GM19395 (cell line): ENCODE measurements around the gene TRMT61B.

ENCODE experiments used
- ATAC-seq: cut with Tn5 transposase; IDR thresholded peaks from one replicate; pipeline ENCODE4 v1.9.1; 2021; ENCODE audit warnings: mild to moderate bottlenecking, moderate library complexity; ENCODE audit not compliant: unreplicated experiment

The TRMT61B gene

DNA sequence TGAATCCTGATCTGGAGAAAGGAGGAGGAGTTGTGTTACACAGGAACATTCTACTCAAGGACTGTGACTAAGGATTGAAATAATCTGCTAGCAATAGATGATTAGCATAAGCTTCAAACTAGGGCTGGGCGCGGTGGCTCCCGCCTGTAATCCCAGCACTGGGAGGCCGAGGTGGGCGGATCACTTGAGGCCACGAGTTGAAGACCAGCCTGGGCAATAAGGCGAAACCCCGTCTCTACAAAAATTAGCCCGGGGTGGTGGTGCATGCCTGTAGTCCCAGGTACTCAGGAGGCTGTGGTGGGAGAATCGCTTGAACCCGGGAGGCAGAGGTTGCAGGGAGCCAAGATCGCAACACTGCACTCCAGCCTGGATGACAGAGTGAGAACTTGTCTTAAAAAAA, 1.5 kb downstream of the TRMT61B start:
- no peak for ATAC-seq

GRCh38 chr2:28855977-28856376, 14.1 kb downstream of the TRMT61B start:
- ATAC-seq, result no peak

GRCh38 chr2:28855193-28855592, 14.9 kb downstream of the TRMT61B start:
- ATAC-seq, result no peak

DNA sequence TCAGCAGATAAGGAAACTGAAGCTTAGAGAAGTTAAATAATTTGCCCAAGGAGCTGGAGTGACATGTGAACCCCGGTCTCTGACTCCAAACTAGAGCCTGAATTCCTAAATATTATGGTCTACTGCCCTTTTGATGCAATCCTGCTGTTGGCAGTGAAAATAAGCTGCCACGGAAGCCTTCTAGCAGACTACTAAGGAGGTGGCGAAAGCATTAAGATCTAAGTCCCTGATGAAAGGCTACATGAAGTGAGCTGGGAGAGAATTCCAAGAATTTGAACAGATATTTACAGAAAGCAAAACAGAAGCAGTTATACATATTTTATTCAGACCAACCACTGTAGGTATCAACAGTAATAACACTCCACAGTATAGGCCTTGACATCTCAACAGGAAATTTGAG, 28.1 kb downstream of the TRMT61B start:
- ATAC-seq, result no peak

GRCh38 chr2:28838971-28839370, 31.1 kb downstream of the TRMT61B start:
- no peak for ATAC-seq

GRCh38 chr2:28835781-28836180, 34.3 kb downstream of the TRMT61B start:
- ATAC-seq, result no peak

- ATAC-seq, result no peak
Measured at GRCh38 chr2:28833740-28834470, 36.2 kb downstream of the TRMT61B start.

DNA sequence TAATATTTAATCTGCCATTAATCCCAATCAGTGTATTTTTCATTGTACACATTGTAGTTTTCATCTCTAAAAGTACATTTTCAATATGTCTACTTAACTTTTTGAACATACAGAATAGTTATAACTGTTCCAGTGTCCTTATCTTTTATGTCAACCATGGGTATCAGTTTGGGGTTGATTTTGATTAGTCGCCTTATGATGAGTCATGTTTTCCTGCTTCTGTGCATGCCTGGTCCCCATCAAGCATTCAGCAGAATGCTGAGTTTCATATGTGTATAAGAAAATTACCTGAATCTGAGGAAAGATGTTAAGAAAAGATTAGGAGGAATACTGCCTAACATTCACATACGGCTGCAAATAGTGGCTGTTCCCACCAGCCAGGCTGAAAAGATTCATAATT, 41.7 kb downstream of the TRMT61B start:
- ATAC-seq, result no peak

DNA sequence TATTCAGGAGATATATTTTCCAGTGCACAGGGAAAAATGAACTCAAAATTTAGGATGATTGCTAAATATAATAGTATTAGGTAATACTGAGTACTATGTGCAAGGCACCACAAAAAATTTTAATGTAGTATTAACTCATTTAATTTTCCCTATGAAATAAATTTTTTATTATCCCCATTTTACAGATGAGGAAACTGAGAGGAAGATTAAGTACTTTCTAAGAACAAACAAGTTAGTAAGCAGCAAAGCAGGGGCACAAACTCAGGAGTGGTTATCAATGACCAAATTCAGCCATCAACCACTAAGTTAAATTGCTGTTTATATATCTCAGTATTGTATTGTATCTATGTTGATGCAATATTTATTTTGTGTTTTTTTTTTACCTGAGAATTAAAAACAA, 45.2 kb downstream of the TRMT61B start:
- no peak for ATAC-seq

DNA sequence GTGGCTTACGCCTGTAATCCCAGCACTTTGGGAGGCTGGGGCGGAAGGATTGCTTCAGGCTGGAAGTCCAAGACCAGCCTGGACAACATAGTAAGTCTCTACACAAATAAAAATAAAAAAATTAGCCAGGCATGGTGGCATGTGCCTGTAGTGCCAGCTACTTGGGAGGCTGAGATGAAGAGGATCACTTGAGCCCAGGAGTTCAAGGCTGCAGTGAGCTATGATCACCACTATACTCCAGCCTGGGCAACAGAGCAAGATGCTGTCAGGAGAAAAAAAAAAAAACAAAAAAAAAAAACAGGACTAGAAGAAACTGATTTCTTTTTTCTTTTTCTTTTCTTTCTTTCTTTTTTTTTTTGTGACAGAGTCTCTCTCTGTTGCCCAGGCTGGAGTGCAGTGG, 45.9 kb downstream of the TRMT61B start:
- ATAC-seq, result no peak

DNA sequence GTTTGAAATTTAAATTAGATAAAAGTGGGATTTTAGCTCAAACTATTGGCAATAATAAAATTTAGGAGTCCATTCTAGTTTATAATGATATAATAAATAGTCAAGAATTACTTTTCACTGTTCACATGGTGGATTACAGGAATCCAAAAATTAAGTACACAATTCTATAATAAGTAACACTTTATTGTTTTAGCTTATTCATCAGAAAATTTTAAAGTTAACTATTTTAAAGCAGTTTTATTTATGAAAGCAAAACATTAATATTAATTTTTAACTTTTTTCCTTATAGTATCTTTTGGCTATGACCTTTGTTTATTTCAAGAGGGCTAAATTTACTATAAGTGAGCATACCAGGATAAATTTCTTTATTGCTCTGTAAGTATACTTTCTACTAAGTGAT, 48.1 kb downstream of the TRMT61B start:
- ATAC-seq, result no peak

- no peak for ATAC-seq
Measured at GRCh38 chr2:28821295-28821958, 48.7 kb downstream of the TRMT61B start.

DNA sequence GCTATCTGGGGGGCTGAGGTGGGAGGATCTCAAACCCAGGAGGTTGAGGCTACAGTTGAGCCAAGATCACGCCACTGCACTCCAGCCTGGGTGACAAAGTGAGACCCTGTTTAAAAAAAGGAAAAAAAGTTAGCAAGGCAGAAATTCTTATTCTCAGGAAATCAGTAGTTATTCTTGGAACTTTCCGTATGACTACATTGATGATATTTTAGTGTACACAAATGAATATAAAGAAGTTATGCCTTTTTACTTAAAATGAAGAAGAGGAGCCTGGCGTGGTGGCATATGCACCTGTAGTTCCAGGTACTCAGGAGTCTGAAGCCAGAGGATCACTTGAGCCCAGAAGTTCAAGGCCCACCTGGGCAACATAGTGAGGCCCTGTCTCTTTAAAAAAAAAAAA, 52.1 kb downstream of the TRMT61B start:
- no peak for ATAC-seq

GRCh38 chr2:28810384-28811285, 59.5 kb downstream of the TRMT61B start, which contains the start of gene SPDYA:
SPDYA (plus strand) TSS chr2:28810834; CDS start chr2:28816015, 5,181 bp downstream.
- peak; percentile 86 for ATAC-seq

GRCh38 chr2:28809927-28810326, 60.2 kb downstream of the TRMT61B start:
- peak; percentile 19 for ATAC-seq

GRCh38 chr2:28802975-28803429, 67.1 kb downstream of the TRMT61B start:
- ATAC-seq, result no peak

- no peak for ATAC-seq
Measured at GRCh38 chr2:28801726-28802125, 68.4 kb downstream of the TRMT61B start.
